Activated B cell treated with CpG ODN at 0.5 μM for 24 hours (primary cell): ENCODE data around the gene WNT11. TPM values are rescaled to one million over a fixed set of nuclear protein-coding genes. Genes with fewer than 3 reads are reported as not detected.

Source experiments
- ATAC-seq: fragments of 200-7000 bp; cut with Tn5 transposase; one replicate; pipeline ENCODE4 v1.10.0; 2021; ENCODE audit warnings: low read depth, mild to moderate bottlenecking, moderate library complexity
- CTCF ChIA-PET: fragments of 350-600 bp; sonication (Branson Sonifier 250); formaldehyde crosslinking; loops from one replicate; lab custom pipeline; 2021; ENCODE audit warnings: antibody characterized with exemption; lab: Charles Lee
- POLR2A ChIA-PET: fragments of 350-600 bp; sonication (Branson Sonifier 250); formaldehyde crosslinking; loops from one replicate; lab custom pipeline; 2021; ENCODE audit warnings: antibody characterized with exemption; lab: Charles Lee
- DNase-seq: peaks from one replicate; pipeline ENCODE4 v3.0.0; 2022
- H3K27ac Mint-ChIP-seq: one replicate; pipeline ENCODE4 v1.8.0; 2020; ENCODE audit warnings: mixed read lengths
- H3K27me3 Mint-ChIP-seq: one replicate; pipeline ENCODE4 v1.8.0; 2021; ENCODE audit warnings: mixed read lengths
- H3K36me3 Mint-ChIP-seq: one replicate; pipeline ENCODE4 v1.8.0; 2021; ENCODE audit warnings: low read depth, mixed read lengths
- H3K4me1 Mint-ChIP-seq: one replicate; pipeline ENCODE4 v1.8.0; 2021; ENCODE audit warnings: mixed read lengths
- H3K4me3 Mint-ChIP-seq: one replicate; pipeline ENCODE4 v1.8.0; 2020; ENCODE audit warnings: mild to moderate bottlenecking, mixed read lengths
- H3K9me3 Mint-ChIP-seq: one replicate; pipeline ENCODE4 v1.8.0; 2020; ENCODE audit warnings: mixed read lengths
- CTCF ChIP-seq: fragments of 200-600 bp; IDR thresholded peaks from one replicate; pipeline ENCODE4 v1.8.0; 2022; ENCODE audit warnings: antibody characterized with exemption, mild to moderate bottlenecking
- intact Hi-C: fragments of 100-400 bp; cut with micrococcal nuclease; formaldehyde crosslinking; loops from one replicate; pipeline ENCODE4 v1.15.1; 2024
- total RNA-seq: library from RNA; stranded (reverse); gene quantifications from 2 replicates; pipeline ENCODE4 v1.2.3, GENCODE V29; 2022

WNT11 gene
- total RNA-seq, 1 donor from 2014 or later = 0.16 TPM

- intact Hi-C loops = no loop called here
- no peak overlapping the region for H3K27ac Mint-ChIP-seq
- CTCF ChIA-PET = no interaction called here
These were observed 39.4 kb upstream of the WNT11 start for GRCh38 chr11:76245720-76246119.

DNA sequence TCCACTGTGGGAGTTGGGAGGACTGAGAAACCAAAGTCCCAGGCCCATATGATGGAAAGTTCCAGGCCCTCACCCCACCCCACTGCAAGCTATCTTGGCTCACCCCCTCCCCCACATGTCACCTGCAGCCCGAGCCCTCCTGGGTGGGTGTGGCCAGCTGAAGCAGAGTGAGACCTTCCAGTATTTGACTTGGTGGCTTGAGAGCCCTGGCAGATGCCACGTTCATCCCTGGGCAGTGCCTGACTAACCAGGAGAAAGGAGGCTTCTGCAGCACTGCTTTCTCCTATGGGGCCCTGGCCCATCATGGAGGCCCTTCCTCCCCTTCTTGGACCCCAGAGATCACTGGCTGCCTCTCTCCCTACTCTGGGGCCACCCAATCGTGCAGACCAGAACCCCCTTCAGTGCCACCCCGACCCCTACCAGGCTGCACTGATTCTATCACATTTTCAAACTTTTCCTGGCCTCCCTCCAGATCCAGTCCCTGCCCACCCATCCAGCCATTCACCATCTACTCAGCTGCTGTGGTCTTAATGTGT is 38.1 kb upstream of the WNT11 start:
- intact Hi-C loops = no loop called here
- TF ChIP-seq CTCF = no peak
- H3K4me1 Mint-ChIP-seq = no peaks in the 10 kb centered on the region
- H3K27ac Mint-ChIP-seq = no peak overlapping the region
- no peaks in the 10 kb centered on the region for H3K9me3 Mint-ChIP-seq
- ATAC-seq (no peak), DNase-seq (no peak)
- ChIA-PET POLR2A (interaction anchor here (1.4 kb wide), 1 partner anchor 10 kb away, joined by 7 read pairs; no protein-coding TSS in a partner anchor), CTCF (no interaction called here)
- H3K36me3 Mint-ChIP-seq = no peaks in the 10 kb centered on the region
- peaks cover 4% of the 10 kb centered on the region for H3K27me3 Mint-ChIP-seq
- no peak overlapping the region for H3K4me3 Mint-ChIP-seq

More at GRCh38 chr11:76245720-76246119, 39.4 kb upstream of the WNT11 start:
- ATAC-seq = no peak
- Mint-ChIP-seq H3K4me1 (no peaks in the 10 kb centered on the region), H3K4me3 (no peak overlapping the region), H3K27me3 (peaks cover 1% of the 10 kb centered on the region), H3K36me3 (no peaks in the 10 kb centered on the region), H3K9me3 (peaks cover 2% of the 10 kb centered on the region)
- TF ChIP-seq CTCF = no peak
- no peak for DNase-seq
- POLR2A ChIA-PET = no interaction called here

DNA sequence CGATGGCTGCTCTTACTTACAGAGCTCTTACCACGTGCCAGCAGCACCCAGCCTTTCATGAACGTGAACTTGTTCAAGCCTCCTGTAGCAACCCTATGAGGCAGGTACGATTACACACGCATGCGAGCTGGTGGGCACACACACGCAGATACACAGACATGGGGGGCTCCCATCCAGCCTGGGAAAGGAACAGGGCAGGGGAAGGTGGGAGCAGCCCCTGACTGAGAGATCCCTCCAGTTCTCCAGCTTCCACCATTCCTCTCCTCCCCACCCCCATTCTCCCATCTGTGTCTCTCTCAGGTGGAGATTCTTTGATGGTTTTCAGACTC is 37.6 kb upstream of the WNT11 start:
- no peaks in the 10 kb centered on the region for H3K9me3 Mint-ChIP-seq
- TF ChIP-seq CTCF = no peak
- intact Hi-C loops = no loop called here
- H3K4me1 Mint-ChIP-seq = no peaks in the 10 kb centered on the region
- ChIA-PET POLR2A (interaction anchor here (1.4 kb wide), 1 partner anchor 10 kb away, joined by 7 read pairs; no protein-coding TSS in a partner anchor), CTCF (no interaction called here)
- no peak overlapping the region for H3K27ac Mint-ChIP-seq
- DNase-seq = no peak
- no peaks in the 10 kb centered on the region for H3K36me3 Mint-ChIP-seq
- peaks cover 4% of the 10 kb centered on the region for H3K27me3 Mint-ChIP-seq
- no peak for ATAC-seq
- H3K4me3 Mint-ChIP-seq = no peak overlapping the region

DNA sequence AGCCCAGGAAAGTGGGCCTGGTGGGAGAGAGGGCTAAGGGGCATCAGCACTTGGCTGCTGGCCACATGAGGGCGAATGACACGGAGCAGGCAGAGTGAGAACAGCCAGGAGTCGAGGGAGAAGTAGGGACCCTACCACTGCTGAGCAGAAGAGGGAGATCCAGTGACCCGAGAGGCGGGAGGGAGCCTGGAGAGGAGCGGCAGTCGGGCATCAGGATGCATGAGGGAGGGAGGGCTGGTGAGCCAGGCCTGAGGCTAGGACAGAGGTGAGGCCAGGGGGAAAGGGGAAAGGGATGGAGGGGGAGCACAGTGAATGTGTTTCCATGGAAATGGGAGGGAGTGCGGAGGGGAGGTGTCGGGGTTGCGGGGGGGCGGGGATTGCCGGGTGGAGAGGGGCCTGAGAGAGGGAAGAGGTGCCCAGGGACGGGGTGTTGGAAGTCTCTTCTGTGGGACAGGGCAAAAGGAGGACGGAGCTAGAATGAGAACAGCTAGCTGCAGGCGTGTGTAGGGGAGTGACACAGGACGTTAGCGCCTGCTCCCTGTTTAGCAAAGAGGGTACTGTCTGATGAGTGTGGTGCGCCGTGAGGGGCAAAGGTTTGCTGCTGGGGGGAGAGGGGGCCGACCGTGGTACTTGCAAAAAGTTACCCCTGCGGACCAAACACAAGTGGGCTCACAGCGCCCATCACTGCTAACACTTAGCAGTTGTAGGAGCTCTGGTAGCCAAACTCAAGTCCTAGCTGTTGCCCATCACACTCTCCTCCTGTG is 37.1 kb upstream of the WNT11 start:
- no peak for TF ChIP-seq CTCF
- intact Hi-C loops = no loop called here
- DNase-seq (no peak), ATAC-seq (no peak)
- Mint-ChIP-seq H3K27ac (no peak overlapping the region), H3K4me1 (no peaks in the 10 kb centered on the region), H3K9me3 (no peaks in the 10 kb centered on the region), H3K36me3 (no peaks in the 10 kb centered on the region), H3K27me3 (peaks cover 4% of the 10 kb centered on the region), H3K4me3 (no peak overlapping the region)
- ChIA-PET CTCF (no interaction called here), POLR2A (interaction anchor here (1.4 kb wide), 1 partner anchor 9 kb away, joined by 7 read pairs; no protein-coding TSS in a partner anchor)

- no peak for DNase-seq
- H3K4me3 Mint-ChIP-seq = no peak overlapping the region
- ChIA-PET POLR2A (no interaction called here), CTCF (no interaction called here)
- H3K9me3 Mint-ChIP-seq = no peaks in the 10 kb centered on the region
- intact Hi-C loops = no loop called here
- no peak overlapping the region for H3K27ac Mint-ChIP-seq
- H3K27me3 Mint-ChIP-seq = peaks cover 4% of the 10 kb centered on the region
- H3K4me1 Mint-ChIP-seq = no peaks in the 10 kb centered on the region
- no peak for TF ChIP-seq CTCF
- ATAC-seq = no peak
- no peaks in the 10 kb centered on the region for H3K36me3 Mint-ChIP-seq
These were observed 35.9 kb upstream of the WNT11 start for GRCh38 chr11:76242004-76242779.
